Left lobe of liver (tissue), 2 donors: ENCODE results near the gene TCP11. TPM values are rescaled to one million over a fixed set of nuclear protein-coding genes. Genes with fewer than 3 reads are reported as not detected.
A peak's percentile ranks its signal among the peaks of the same experiment; 100 is the strongest.

Source experiments
- ATAC-seq: fragments of 200-7000 bp; cut with Tn5 transposase; one replicate; pipeline ENCODE4 v1.9.1; 2020; ENCODE audit warnings: mild to moderate bottlenecking, moderate library complexity
- DNase-seq: peaks from one replicate; pipeline ENCODE4 v3.0.0-alpha.2; 2020; ENCODE audit warnings: low spot score
- total RNA-seq: library from RNA; stranded (reverse); gene quantifications from one replicate; pipeline ENCODE4 v1.2.1, GENCODE V29; 2021
- donor health status: DM: no; HTN: no; CAD: no; lungs with moderate emphysema.
- donor health status: DM: no; HTN: yes; CAD: no.

TCP11 gene
- total RNA-seq: not detected

DNA sequence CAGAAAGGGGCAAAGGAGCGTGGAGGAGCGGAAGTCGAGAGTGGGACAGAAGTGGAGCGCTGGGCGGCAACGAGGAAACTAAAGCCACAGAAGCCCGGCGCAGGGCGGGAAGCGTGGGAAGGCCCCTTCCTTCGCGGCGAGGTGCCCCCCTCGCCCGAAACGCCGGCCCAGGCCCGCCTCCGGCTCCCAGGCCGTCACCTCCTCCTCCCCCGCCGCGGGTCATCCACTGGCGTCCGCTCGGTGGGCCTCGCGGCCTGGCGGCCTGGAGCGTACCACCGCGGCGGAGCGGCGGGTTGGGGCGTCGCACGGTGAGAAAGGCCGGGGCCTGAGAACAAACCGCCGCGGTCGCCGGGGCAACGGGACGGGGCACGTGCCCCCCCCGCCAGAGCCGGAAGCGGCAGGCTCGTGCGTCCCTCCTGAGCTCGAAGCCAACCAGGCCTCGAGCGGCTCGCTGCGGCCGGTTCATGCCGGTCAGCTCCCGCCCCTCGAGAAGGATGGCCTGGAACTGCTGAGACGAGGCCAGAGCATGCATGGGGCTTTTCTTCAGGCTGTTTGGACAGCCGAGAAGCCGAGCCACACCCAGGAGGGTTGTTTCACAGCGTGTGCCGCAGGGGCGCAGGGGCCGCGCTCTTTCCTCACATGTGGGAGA, at the start of gene TCP11:
Gene TCP11 (minus strand): TSS at position 333 of the 649 bp plus-strand sequence. CDS start 469 bp downstream, outside the sequence.
- ATAC-seq: no peak
- DNase-seq: no peak

GRCh38 chr6:35190306-35190705, 49.2 kb upstream of the TCP11 start:
- no peak for ATAC-seq

DNA sequence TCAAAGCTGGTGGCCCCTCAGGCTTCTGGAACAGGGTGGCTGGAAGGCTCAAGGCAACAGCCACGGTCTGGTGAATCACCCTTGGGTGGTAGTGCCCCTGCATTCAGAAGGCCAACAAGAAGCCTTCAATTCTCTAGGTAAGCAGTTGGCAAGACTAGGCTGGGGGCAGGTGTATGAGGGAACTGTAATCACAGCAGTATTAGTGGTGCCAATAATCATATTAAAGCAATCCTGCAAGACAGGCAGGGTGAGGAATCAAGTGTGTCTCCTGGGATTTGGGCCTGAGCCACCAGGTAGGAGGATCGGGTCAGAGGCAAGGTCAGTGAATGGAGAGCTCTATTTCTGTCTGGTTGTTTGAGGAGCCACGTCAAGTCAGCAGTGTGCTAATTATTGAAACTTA, 47.7 kb upstream of the TCP11 start:
- DNase-seq: no peak

More at GRCh38 chr6:35190306-35190705, 49.2 kb upstream of the TCP11 start:
- no peak for DNase-seq

DNA sequence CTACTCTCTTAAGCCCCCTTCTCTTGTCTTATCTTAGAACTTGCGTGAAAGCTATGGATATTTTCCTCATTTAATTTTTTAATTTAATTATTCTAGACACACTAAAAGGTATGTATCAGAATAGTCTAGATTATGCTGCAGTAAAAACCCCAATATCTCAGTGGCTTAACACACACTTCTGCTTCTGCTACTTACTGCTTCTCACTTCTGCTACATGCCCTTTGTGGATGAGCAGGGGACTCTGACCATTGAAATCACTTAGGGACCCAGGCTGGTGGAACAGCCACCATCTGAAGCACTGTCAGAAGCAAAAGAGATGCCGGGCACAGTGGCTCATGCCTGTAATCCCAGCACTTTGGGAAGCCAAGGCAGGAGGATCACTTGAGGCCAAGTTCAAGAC, 45.4 kb upstream of the TCP11 start:
- DNase-seq: no peak
- ATAC-seq: no peak

More for the DNA sequence above, 47.7 kb upstream of the TCP11 start:
- no peak for ATAC-seq

- DNase-seq (no peak), ATAC-seq (no peak)
These were observed 44.8 kb upstream of the TCP11 start for GRCh38 chr6:35185971-35186370.

DNA sequence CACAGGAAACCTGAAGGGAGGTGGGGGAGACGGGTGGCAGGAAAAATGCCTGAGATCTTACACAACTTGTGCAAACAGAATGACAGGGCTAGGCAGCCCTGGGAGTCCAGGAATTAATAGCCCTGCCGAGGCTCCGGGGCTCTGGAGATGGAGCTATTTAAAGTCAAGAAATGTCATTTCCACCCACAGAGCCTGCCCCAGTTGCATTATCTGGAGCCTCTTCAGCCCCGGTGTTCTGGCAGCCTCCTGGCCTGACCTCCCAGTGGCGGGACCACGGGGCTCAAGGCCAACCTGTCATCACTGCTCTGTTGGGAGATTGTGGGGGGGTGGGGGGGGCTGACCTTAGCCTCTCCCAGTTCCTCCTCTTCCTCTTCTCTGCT, 44.2 kb upstream of the TCP11 start:
- peak; percentile 57 for DNase-seq
- peak; percentile 94 for ATAC-seq

DNA sequence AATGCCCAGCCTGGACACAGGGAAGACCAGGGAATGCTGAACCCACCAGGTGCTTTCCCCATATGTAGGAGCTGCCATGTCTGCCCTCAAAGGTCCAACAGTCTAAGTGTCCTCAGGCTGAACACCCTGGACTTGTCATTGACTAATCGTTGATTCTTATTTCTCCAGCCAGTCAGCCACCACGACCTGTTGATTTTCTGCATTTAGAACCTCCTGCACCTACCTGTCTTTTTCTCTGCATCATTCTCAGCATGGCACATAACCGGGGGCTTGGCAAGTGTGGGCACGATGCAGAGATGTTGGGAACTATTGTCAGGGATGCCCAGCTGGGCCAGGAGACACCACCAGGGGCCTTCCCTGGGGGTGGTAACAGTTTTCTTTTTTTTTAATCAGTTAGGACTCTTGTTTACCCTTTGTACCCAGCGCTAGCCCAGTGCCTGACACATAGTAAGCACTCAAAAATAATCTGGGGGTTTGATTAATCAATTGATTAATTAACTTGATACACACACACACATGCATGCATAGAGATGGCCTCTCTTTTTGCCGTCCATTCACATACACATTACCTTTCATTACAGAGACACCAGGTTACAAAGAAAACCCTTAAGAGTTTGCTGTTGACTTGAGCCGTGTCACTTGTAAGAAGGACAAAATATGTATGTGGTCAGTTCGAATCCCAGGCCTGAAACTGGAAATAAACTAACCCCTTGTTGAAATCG, 43.6 kb upstream of the TCP11 start:
- no peak for DNase-seq
- peak; percentile 24 for ATAC-seq

DNA sequence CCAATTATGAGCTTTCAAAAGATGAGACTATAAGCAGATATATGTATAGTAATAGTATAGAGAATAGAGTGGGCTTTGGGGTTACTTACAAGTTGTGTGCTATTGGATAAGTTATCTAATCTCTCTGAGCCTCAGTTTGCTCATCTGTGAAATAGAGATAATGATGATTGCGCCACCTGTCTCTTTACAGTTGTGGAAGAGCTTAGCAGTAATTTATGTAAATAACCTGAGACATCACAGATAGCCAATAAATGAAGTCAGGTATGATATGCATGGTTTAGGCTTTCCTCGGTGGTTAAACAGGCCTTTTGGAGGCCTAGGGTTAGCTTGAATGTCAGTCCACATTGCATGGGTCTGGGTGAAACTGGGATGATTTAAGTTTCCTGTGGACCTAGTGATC, 42.8 kb upstream of the TCP11 start:
- DNase-seq: no peak
- no peak for ATAC-seq

DNA sequence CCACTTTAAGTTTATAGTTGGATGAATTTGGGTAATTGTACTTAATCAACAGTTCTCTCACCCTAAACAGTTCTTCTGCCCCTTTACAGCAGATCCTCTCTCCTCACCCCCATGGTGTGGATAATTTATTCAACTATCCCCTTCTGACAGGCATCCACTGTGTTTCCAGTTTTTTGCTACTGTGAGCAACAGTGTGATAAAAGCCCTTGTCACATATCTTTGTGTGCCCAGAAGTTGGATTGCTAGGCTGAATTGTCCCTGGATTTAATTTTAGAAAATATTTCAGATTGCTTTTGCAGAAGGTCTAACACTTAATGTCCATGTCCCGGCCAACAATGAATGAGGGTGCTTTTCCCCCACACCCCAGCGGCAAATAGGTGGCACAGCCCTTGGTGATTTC, 42.1 kb upstream of the TCP11 start:
- no peak for DNase-seq
- ATAC-seq: no peak

DNA sequence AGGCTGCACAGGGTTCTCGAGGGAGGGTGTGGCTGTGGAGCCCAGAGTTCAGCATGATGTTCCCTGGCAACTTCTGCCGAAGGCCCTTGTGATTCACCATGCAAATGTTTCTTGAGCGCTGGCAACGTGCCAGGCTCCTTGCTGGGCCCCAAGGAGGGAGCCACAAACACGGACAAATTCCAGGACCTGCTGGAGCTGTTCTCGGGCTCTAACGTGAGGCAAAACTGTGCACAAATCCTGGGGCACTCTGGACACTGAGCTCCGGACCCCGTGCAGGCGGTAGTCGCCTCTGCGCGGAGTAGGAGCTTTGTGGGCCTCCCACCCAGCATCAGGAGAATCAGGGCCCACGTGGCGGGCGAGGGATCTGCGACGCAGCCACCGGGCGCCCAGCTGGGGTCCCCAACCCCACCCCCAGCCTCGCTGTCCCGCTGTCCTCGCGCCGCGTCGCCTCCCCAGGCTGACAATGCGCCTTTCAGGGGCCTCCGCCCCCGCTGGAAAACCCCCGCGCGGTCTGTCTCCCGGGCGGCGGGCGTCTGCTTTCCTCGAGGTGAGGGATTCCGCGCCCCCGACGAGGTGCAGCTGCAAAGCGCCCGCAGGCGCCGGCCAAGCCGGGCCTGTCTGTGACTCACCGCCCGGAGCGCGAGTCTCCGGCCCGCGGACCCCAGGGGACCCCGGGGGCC, 40.9 kb upstream of the TCP11 start:
- no peak for ATAC-seq
- DNase-seq: no peak

- ATAC-seq: no peak
- no peak for DNase-seq
These were observed 40.3 kb upstream of the TCP11 start for GRCh38 chr6:35181308-35181932.

DNA sequence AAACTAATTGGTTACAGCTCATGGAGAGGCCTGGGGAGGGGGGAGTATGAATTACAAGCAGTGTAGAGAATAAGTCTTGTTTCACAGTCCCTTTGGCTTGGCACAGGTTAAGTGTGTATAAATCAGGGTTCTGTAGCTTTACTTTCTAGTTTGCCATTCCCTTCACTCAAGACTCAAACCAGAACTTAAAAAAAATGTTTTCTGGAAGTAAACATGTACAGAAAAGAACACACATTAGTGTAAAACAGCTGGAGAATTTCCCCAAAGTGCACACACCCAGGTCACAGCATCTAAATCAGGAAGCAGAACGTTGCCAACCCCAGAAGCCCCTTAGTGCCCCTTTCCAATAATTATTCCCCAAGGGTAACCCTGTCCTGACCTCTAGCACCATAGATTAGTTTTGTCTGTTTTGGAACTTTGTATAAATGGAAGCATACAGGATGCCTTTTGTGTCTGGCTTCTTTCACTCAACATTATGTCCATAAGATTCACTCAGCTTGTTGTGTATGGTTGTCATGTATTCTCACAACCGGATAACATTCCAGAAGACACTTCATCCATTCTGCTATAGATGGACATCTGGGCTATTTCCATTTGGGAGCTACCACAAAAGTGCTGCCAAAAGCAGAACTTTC, 38.9 kb upstream of the TCP11 start:
- ATAC-seq: no peak
- no peak for DNase-seq

DNA sequence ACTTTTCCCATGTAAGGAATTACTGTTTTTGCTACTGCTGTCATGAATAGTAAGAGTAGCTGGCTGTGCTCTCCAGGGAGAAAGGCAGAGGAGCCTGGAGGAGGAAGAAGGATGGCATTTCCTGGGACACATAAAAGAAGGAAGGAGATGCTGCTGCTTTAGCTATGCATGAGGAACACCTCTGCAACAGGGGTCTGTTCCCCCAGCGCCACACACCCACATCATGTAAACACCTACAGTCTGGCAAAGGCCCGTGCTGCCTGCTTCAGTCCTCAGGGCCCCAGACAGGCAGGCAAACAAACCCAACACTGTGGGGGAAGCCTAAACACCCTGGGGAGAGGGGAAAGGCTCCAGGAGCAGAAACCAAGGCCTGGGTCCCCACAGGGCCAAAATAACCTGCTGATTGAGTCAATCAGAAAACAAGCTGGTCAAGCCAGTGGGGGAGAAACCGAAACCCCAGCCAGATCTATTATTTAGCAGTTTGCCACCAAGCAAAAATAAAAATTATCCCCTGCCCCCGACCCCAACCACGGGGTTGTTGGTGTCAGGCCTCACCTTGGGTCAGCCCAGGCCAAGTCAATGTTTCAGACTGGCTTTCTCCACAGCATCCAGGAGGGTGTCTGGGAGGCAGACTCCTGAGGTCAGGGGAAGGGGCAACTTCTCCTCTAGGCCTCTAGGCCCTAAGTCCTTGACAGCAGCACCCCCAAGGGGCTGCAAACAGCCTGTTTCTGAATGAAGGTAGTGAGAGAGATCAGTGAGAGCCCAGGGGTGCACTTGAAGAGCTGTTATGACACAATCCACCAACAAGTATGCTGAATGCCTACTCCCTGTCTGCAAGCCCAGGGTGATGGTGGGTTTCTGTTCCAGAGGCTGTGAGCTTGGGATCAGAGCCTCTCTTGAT, 38.0 kb upstream of the TCP11 start:
- no peak for ATAC-seq
- DNase-seq: peak; percentile 21

DNA sequence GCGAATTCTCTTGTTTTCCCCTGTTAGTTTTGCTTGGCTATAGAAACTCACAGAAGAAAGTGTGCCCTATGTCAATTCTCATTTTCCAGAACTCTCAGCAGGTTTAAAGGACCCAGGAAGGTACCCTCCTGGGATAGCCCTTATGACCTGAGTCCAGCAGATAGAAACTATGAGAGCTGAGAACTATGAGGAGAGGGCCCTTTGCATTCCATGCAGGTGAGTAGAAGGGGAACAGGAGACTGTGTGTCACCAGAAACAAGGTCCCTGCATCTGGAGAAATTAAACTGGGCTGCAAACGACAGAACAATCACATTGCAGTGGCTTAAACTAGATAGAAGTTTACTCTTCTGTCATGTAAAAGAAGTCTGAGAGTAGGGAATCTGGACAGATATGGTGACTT, 36.9 kb upstream of the TCP11 start:
- DNase-seq: no peak
- ATAC-seq: no peak

DNA sequence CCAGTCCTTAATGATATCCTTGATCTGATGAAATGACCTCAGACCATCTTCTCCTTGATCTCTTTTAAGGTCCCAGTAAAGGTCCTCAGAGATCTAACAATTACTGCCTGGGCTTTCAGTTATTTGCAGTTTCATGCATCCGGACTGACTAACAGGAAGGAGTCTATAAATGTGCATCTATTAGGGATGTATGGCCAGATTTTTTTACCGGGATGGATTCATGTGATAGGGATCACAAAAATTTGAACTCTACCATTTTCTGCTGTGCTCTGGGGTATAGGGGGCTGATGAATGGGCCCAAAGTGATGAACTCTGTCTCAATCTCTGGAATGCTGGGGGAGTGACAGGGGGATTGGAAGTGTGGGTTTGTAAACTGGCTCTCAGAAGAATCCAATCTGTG, 36.5 kb upstream of the TCP11 start:
- ATAC-seq (no peak), DNase-seq (peak; percentile 1)

GRCh38 chr6:35177157-35177556, 36.0 kb upstream of the TCP11 start:
- peak; percentile 0 for DNase-seq
- no peak for ATAC-seq

DNA sequence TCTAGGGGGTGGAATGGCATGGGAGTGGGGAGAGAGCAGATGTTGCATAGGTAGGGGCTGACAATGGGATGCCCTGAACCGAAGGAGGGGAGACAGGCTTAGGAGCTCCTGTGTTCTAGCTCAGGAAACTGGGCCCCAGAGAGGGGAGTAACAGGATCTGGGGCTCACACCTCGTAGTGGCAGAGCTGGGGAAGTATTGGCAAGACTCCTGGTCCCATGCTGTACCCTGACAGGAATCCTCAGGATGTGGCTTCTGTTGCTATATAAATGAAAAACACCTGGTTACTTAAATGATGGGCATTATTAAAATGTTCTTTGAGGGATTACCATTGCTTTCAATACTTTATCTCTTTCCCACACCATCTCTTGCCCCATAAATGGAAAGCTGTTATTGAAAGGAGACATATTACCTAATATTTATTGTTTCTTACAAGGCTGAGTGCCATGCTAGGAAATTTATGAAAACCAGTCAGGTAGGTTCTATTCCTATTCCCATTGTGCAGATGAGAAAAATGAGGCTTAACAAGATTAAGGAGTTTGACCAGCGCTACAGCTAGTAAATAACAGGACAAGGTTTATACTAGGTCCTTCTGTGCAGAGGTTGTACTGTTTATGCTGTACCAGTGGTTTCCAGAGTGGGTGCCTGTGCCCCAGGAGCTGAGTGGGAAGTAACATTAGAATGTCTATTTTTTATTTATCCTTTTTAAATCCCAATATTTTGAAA, 35.3 kb upstream of the TCP11 start:
- DNase-seq: no peak
- ATAC-seq: no peak

GRCh38 chr6:35174501-35174900, 33.4 kb upstream of the TCP11 start:
- no peak for ATAC-seq
- DNase-seq: no peak

DNA sequence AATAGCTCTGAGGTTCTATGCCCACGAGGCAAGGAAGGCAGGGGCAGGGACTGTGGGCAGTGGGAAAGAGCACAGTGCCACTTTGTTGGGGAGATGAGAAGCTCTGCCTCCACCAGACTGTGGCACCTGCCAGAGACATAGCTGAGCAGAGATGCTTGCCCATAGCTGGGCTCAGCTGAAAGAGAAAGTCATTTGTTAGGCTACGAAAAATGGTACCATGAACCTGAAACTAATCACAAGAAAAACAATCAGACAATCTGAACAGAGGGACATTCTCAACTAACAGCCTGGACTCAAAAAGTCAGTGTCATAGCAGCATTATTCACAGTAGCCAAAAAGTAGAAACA, 32.9 kb upstream of the TCP11 start:
- DNase-seq (no peak), ATAC-seq (no peak)
